K562 (cell line): ENCODE data around the gene MATN4. TPM values are rescaled to one million over a fixed set of nuclear protein-coding genes. Genes with fewer than 3 reads are reported as not detected.

Experiments
- ADNP ChIP-seq: fragments of 200-800 bp; sonication (Bioruptor generic); IDR thresholded peaks from 2 replicates; pipeline ENCODE4 v1.6.1; 2016; ENCODE audit warnings: missing genetic modification characterization, missing compliant biosample characterization
- BMI1 ChIP-seq: fragments of 150-350 bp; IDR thresholded peaks from 2 replicates; pipeline ENCODE4 v1.6.1; 2014; ENCODE audit warnings: low read length
- EP300 ChIP-seq: IDR thresholded peaks from 2 replicates; pipeline ENCODE4 v1.6.1; 2012; ENCODE audit warnings: low read length, improper control_type of control experiment
- FOS ChIP-seq: IDR thresholded peaks from 3 replicates; pipeline ENCODE4 v1.6.1; 2011; ENCODE audit not compliant: insufficient read length; ENCODE audit errors: extremely low read depth
- FOXK1 ChIP-seq: sonication (generic); formaldehyde crosslinking; IDR thresholded peaks from 2 replicates; pipeline ENCODE4 v1.8.0; 2022; ENCODE audit warnings: missing genetic modification reagents, mild to moderate bottlenecking, borderline replicate concordance
- FOXM1 ChIP-seq, 2 experiments: fragments of 450-650 bp in 1 of 2; sonication (generic) in 1 of 2; formaldehyde crosslinking in 1 of 2; IDR thresholded peaks; 2 replicates each; pipeline versions ENCODE4 v1.6.1 to v1.9.0; 2017 to 2022; ENCODE audit warnings: low read depth in 2 of 2, mild to moderate bottlenecking in 2 of 2, missing genetic modification reagents in 1 of 2, moderate library complexity in 1 of 2
- GTF2A2 ChIP-seq: IDR thresholded peaks from 2 replicates; pipeline ENCODE4 v1.6.1; 2016; ENCODE audit warnings: mild to moderate bottlenecking, missing genetic modification characterization, missing compliant biosample characterization
- HNRNPLL ChIP-seq: fragments of 200-400 bp; formaldehyde crosslinking; IDR thresholded peaks from 2 replicates; pipeline ENCODE4 v1.6.1; 2017; ENCODE audit warnings: low read length, low read depth, mild to moderate bottlenecking; ENCODE audit not compliant: poor library complexity, severe bottlenecking
- ILF3 ChIP-seq: fragments of 450-650 bp; IDR thresholded peaks from 2 replicates; pipeline ENCODE4 v1.6.1; 2018; ENCODE audit warnings: antibody characterized with exemption, mild to moderate bottlenecking, moderate library complexity, borderline replicate concordance
- MTA1 ChIP-seq: fragments of 450-650 bp; IDR thresholded peaks from 2 replicates; pipeline ENCODE4 v1.6.1; 2017; ENCODE audit warnings: borderline replicate concordance
- MTA2 ChIP-seq: fragments of 450-650 bp; IDR thresholded peaks from 2 replicates; pipeline ENCODE4 v1.6.1; 2016; ENCODE audit warnings: low read depth
- MYBL2 ChIP-seq, 2 experiments: fragments of 450-650 bp in 1 of 2; sonication (generic) in 1 of 2; formaldehyde crosslinking in 1 of 2; IDR thresholded peaks; 2 replicates each; pipeline versions ENCODE4 v1.6.1 to v1.8.1; 2017 to 2022; ENCODE audit warnings: borderline replicate concordance in 1 of 2, inconsistent platforms in 1 of 2, low read depth in 1 of 2, mild to moderate bottlenecking in 1 of 2, missing genetic modification reagents in 1 of 2, moderate library complexity in 1 of 2
- RBM25 ChIP-seq: fragments of 200-400 bp; formaldehyde crosslinking; IDR thresholded peaks from 2 replicates; pipeline ENCODE4 v1.6.1; 2018; ENCODE audit warnings: low read length, low read depth, moderate library complexity; ENCODE audit not compliant: severe bottlenecking
- RCOR1 ChIP-seq, 2 experiments: IDR thresholded peaks; 2 replicates each; pipeline ENCODE4 v1.6.1; 2012; ENCODE audit warnings: low read depth in 2 of 2, low read length in 2 of 2, borderline replicate concordance in 1 of 2, improper control_type of control experiment in 1 of 2
- TRIM24 ChIP-seq, 2 experiments: fragments of 450-650 bp; IDR thresholded peaks; 2 replicates each; pipeline ENCODE4 v1.6.1; 2016
- ZNF143 ChIP-seq: sonication (generic); formaldehyde crosslinking; IDR thresholded peaks from 2 replicates; pipeline ENCODE4 v1.9.0; 2022; ENCODE audit warnings: mild to moderate bottlenecking, missing genetic modification reagents
- ZNF232 ChIP-seq: sonication (generic); formaldehyde crosslinking; IDR thresholded peaks from 2 replicates; pipeline ENCODE4 v1.8.0; 2022; ENCODE audit warnings: mild to moderate bottlenecking, missing genetic modification reagents
- polyA plus RNA-seq, 8 experiments: library from polyadenylated mRNA; depleted of rRNA in 4 of 8; stranded (reverse) in 5 of 8; unstranded in 3 of 8; fragments of >200 nt; fragmentation: Nextera tagmentation in 2 of 8; fragmentation: Illumina TruSeq in 1 of 8; extraction: Ambion mirVana in 2 of 8; extraction: Trizol in 1 of 8; gene quantifications; 2 replicates each; pipeline versions ENCODE4 v1.2.1 to v1.2.3, GENCODE V29; 2011 to 2014; ENCODE audit warnings: inconsistent platforms in 1 of 8, missing spikeins in 1 of 8
- total RNA-seq, 7 experiments: library from RNA; depleted of rRNA in 6 of 7; stranded (reverse); fragments of >200 nt in 6 of 7; fragmentation: Illumina TruSeq in 2 of 7; extraction: Trizol in 2 of 7; gene quantifications; 2 replicates each; pipeline versions ENCODE4 v1.2.1 to v1.2.3, GENCODE V29; 2011 to 2021; ENCODE audit warnings: low replicate concordance in 1 of 7
- TF ChIP-seq, protein P1 (sequence below): sonication (generic); formaldehyde crosslinking; IDR thresholded peaks from 2 replicates; pipeline ENCODE4 v1.8.0; 2022; ENCODE audit warnings: mild to moderate bottlenecking, low read depth, missing genetic modification reagents
- TF ChIP-seq, protein P2 (sequence below): fragments of 450-650 bp; IDR thresholded peaks from 2 replicates; pipeline ENCODE4 v1.6.1; 2017; ENCODE audit warnings: antibody characterized with exemption, mild to moderate bottlenecking
- TF ChIP-seq, protein P3 (sequence below): sonication (generic); formaldehyde crosslinking; IDR thresholded peaks from 2 replicates; pipeline ENCODE4 v1.8.0; 2022; ENCODE audit warnings: missing genetic modification reagents, mild to moderate bottlenecking, borderline replicate concordance

Gene MATN4
- total and polyA plus RNA-seq, 9 of the 15 experiments (the other 6 are each of a cell fraction or from before 2014, with no cell fraction given) = 0.09 TPM; not detected in 8

DNA sequence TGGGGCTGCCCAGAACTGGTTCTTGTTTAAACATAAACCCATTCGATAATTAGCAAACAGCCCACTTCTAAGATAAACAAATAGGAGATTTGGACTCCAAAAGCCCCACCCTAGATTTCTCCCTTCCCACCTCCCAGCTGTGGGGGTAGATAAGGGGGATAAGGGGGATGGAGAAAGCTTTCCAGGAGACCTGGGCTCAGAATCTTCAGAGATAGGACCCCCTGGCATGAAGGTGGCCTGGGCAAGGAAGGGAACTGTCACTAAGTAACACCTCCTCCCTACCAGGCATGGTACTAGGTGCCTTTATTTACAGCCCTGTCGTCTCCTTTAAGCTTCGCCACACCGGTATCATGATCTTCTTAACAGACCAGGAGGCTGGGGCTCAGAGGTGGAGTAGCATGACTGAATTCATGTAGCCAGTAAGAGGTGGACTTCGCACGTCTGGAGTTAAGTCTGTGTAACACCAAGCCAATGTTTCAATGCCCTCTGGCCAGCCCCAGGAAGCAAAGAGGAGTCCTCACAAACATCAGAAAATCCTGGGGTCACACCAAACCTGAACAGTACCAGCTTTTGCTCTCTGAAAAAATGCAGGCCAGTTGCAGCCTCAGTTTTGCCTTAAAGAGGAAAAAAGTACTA is 35.6 kb upstream of the MATN4 start (continued):
- TF ChIP-seq MYBL2 (IDR thresholded peaks at IDR 0.05; ENCODE audit: low read depth) = peak; percentile 30; the same call in 1 of the 2 replicates
- TF ChIP-seq MYBL2 (CRISPR knock-in tag; IDR thresholded peaks at IDR 0.05; ENCODE audit: borderline replicate concordance) = no peak
- no peak for TF ChIP-seq ILF3
- 0 out of 2 replicates have a peak, but pooled peaks have one; percentile 31 for TF ChIP-seq MTA2
- 0 out of 2 replicates have a peak, but pooled peaks have one; percentile 27 for TF ChIP-seq ZNF143
- TF ChIP-seq FOXM1 (IDR thresholded peaks at IDR 0.05; ENCODE audit: low read depth) = peak; percentile 69
- no peak for TF ChIP-seq FOXM1 (CRISPR knock-in tag; IDR thresholded peaks at IDR 0.05; ENCODE audit: low read depth)
- TF ChIP-seq, protein P1, sequence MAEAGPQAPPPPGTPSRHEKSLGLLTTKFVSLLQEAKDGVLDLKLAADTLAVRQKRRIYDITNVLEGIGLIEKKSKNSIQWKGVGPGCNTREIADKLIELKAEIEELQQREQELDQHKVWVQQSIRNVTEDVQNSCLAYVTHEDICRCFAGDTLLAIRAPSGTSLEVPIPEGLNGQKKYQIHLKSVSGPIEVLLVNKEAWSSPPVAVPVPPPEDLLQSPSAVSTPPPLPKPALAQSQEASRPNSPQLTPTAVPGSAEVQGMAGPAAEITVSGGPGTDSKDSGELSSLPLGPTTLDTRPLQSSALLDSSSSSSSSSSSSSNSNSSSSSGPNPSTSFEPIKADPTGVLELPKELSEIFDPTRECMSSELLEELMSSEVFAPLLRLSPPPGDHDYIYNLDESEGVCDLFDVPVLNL (CRISPR knock-in tag) = no peak
- TF ChIP-seq, protein P2, sequence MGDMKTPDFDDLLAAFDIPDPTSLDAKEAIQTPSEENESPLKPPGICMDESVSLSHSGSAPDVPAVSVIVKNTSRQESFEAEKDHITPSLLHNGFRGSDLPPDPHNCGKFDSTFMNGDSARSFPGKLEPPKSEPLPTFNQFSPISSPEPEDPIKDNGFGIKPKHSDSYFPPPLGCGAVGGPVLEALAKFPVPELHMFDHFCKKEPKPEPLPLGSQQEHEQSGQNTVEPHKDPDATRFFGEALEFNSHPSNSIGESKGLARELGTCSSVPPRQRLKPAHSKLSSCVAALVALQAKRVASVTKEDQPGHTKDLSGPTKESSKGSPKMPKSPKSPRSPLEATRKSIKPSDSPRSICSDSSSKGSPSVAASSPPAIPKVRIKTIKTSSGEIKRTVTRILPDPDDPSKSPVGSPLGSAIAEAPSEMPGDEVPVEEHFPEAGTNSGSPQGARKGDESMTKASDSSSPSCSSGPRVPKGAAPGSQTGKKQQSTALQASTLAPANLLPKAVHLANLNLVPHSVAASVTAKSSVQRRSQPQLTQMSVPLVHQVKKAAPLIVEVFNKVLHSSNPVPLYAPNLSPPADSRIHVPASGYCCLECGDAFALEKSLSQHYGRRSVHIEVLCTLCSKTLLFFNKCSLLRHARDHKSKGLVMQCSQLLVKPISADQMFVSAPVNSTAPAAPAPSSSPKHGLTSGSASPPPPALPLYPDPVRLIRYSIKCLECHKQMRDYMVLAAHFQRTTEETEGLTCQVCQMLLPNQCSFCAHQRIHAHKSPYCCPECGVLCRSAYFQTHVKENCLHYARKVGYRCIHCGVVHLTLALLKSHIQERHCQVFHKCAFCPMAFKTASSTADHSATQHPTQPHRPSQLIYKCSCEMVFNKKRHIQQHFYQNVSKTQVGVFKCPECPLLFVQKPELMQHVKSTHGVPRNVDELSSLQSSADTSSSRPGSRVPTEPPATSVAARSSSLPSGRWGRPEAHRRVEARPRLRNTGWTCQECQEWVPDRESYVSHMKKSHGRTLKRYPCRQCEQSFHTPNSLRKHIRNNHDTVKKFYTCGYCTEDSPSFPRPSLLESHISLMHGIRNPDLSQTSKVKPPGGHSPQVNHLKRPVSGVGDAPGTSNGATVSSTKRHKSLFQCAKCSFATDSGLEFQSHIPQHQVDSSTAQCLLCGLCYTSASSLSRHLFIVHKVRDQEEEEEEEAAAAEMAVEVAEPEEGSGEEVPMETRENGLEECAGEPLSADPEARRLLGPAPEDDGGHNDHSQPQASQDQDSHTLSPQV = 0 out of 2 replicates have a peak, but pooled peaks have one; percentile 10
- TF ChIP-seq RCOR1 (IDR thresholded peaks at IDR 0.05; ENCODE audit: borderline replicate concordance in 1 of 2, low read depth in 2 of 2, low read length in 2 of 2) = peak in 1 of 2 experiments; percentile 79; a peak in 1 of 4 replicates
- TF ChIP-seq BMI1 = no peak
- TF ChIP-seq ZNF232 (CRISPR knock-in tag) = no peak
- no peak for TF ChIP-seq RBM25
- peak; percentile 32; the same call in 1 of the 2 replicates for TF ChIP-seq MTA1
- no peak for TF ChIP-seq FOS
- no peak for TF ChIP-seq GTF2A2 (tag)
- no peak for TF ChIP-seq ADNP (tag)
- no peak for TF ChIP-seq HNRNPLL
- TF ChIP-seq, protein P3, sequence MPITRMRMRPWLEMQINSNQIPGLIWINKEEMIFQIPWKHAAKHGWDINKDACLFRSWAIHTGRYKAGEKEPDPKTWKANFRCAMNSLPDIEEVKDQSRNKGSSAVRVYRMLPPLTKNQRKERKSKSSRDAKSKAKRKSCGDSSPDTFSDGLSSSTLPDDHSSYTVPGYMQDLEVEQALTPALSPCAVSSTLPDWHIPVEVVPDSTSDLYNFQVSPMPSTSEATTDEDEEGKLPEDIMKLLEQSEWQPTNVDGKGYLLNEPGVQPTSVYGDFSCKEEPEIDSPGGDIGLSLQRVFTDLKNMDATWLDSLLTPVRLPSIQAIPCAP (CRISPR knock-in tag) = no peak
- no peak for TF ChIP-seq TRIM24 (IDR thresholded peaks at IDR 0.05)
- peak; percentile 37; the same call in 1 of the 2 replicates for TF ChIP-seq EP300
- TF ChIP-seq FOXK1 (CRISPR knock-in tag) = no peak
